Activated CD8-positive, alpha-beta memory T cell treated with anti-CD3 and anti-CD28 coated beads, Interleukin-2, amount 10 ng/mL, durations not matched to agents 7 days and 5 days (primary cell): ENCODE data around the gene NEUROG2. TPM values are rescaled to one million over a fixed set of nuclear protein-coding genes. Genes with fewer than 3 reads are reported as not detected.
"Not testable (repeated sequence)": the region's sequence is repeated elsewhere in the genome, so short reads cannot be mapped to it uniquely, and the experiment has no call there.

Experiments
- ATAC-seq: fragments of 150-1000 bp; cut with Tn5 transposase; one replicate; pipeline ENCODE4 v1.10.0; 2021; ENCODE audit warnings: moderate library complexity
- CTCF ChIA-PET: fragments of 350-600 bp; sonication (Branson Sonifier 250); formaldehyde crosslinking; loops from one replicate; lab custom pipeline; 2021; ENCODE audit warnings: antibody characterized with exemption; lab: Charles Lee
- DNase-seq: peaks from one replicate; pipeline ENCODE4 v3.0.0-alpha.2; 2020
- H3K27ac Mint-ChIP-seq: one replicate; pipeline ENCODE4 v1.8.0; 2021; ENCODE audit warnings: mild to moderate bottlenecking, mixed read lengths
- H3K27me3 Mint-ChIP-seq: one replicate; pipeline ENCODE4 v1.8.0; 2021; ENCODE audit warnings: mixed read lengths
- H3K36me3 Mint-ChIP-seq: one replicate; pipeline ENCODE4 v1.8.0; 2021; ENCODE audit warnings: mild to moderate bottlenecking, mixed read lengths
- H3K4me1 Mint-ChIP-seq: one replicate; pipeline ENCODE4 v1.8.0; 2021; ENCODE audit warnings: mixed read lengths
- H3K4me3 Mint-ChIP-seq: one replicate; pipeline ENCODE4 v1.8.0; 2021; ENCODE audit warnings: mild to moderate bottlenecking, moderate library complexity, mixed read lengths
- H3K9me3 Mint-ChIP-seq: one replicate; pipeline ENCODE4 v1.8.0; 2022; ENCODE audit warnings: low read depth, mixed read lengths
- total RNA-seq, 2 experiments: library from RNA; stranded (reverse); gene quantifications; one replicate each; pipeline ENCODE4 v1.2.3, GENCODE V29; 2021

Gene NEUROG2
- total RNA-seq, 2 experiments from 2014 or later: 0.12 TPM; not detected in 1

GRCh38 chr4:112508356-112508755 lies 7.6 kb downstream of the NEUROG2 start:
- Mint-ChIP-seq H3K4me3 (no peak overlapping the region), H3K27ac (no peak overlapping the region)

GRCh38 chr4:112504807-112505206 lies 11.2 kb downstream of the NEUROG2 start:
- no peak for ATAC-seq
- no peak overlapping the region for H3K27ac Mint-ChIP-seq
- no peaks in the 10 kb centered on the region for H3K36me3 Mint-ChIP-seq
- no peak overlapping the region for H3K4me3 Mint-ChIP-seq
- DNase-seq: no peak
- no peaks in the 10 kb centered on the region for H3K9me3 Mint-ChIP-seq
- H3K4me1 Mint-ChIP-seq: peaks cover 11% of the 10 kb centered on the region
- CTCF ChIA-PET: interaction anchor here (1.3 kb wide), 1 partner anchor 16 kb away, joined by 3 read pairs; no protein-coding TSS in a partner anchor
- peaks cover 75% of the 10 kb centered on the region for H3K27me3 Mint-ChIP-seq

More at GRCh38 chr4:112508356-112508755, 7.6 kb downstream of the NEUROG2 start:
- Mint-ChIP-seq H3K27me3 (peaks cover 87% of the 10 kb centered on the region), H3K4me1 (peaks cover 19% of the 10 kb centered on the region), H3K36me3 (no peaks in the 10 kb centered on the region), H3K9me3 (no peaks in the 10 kb centered on the region)
- CTCF ChIA-PET: interaction anchor here (0.5 to 7.8 kb wide), 2 partner anchors 13 to 14 kb away, joined by 3 to 74 read pairs; no protein-coding TSS in a partner anchor
- no peak for ATAC-seq
- DNase-seq: no peak

- Mint-ChIP-seq H3K27ac (no peak overlapping the region), H3K27me3 (peaks cover 63% of the 10 kb centered on the region), H3K36me3 (no peaks in the 10 kb centered on the region), H3K4me1 (no peaks in the 10 kb centered on the region), H3K4me3 (no peak overlapping the region), H3K9me3 (no peaks in the 10 kb centered on the region)
- CTCF ChIA-PET: interaction anchor here (0.7 to 1.1 kb wide), 3 partner anchors 12 to 175 kb away, joined by 3 read pairs; no protein-coding TSS in a partner anchor
- ATAC-seq (no peak), DNase-seq (no peak)
Measured at GRCh38 chr4:112502871-112503270, 13.1 kb downstream of the NEUROG2 start.

- Mint-ChIP-seq H3K36me3 (no peaks in the 10 kb centered on the region), H3K27ac (no peak overlapping the region), H3K4me1 (no peaks in the 10 kb centered on the region), H3K27me3 (peaks cover 2% of the 10 kb centered on the region), H3K9me3 (peaks cover 12% of the 10 kb centered on the region), H3K4me3 (no peak overlapping the region)
- ATAC-seq (no peak), DNase-seq (no peak)
- CTCF ChIA-PET: no interaction called here
Measured at GRCh38 chr4:112492321-112492720, 23.7 kb downstream of the NEUROG2 start.

GRCh38 chr4:112490808-112491207 lies 25.2 kb downstream of the NEUROG2 start:
- H3K27me3 Mint-ChIP-seq, H3K4me3 Mint-ChIP-seq, H3K36me3 Mint-ChIP-seq, H3K4me1 Mint-ChIP-seq, DNase-seq, H3K27ac Mint-ChIP-seq, ATAC-seq, CTCF ChIA-PET: not testable (repeated sequence)
- H3K9me3 Mint-ChIP-seq: peaks cover 12% of the 10 kb centered on the region

- H3K4me1 Mint-ChIP-seq: no peaks in the 10 kb centered on the region
- CTCF ChIA-PET: no interaction called here
Measured at GRCh38 chr4:112485930-112486329, 30.1 kb downstream of the NEUROG2 start.

GRCh38 chr4:112473985-112474384 lies 42.0 kb downstream of the NEUROG2 start:
- CTCF ChIA-PET: no interaction called here
- no peaks in the 10 kb centered on the region for H3K4me1 Mint-ChIP-seq

More at GRCh38 chr4:112485930-112486329, 30.1 kb downstream of the NEUROG2 start:
- H3K4me3 Mint-ChIP-seq: no peak overlapping the region
- H3K27ac Mint-ChIP-seq: no peak overlapping the region
- DNase-seq (no peak), ATAC-seq (no peak)
- peaks cover 5% of the 10 kb centered on the region for H3K27me3 Mint-ChIP-seq
- peaks cover 2% of the 10 kb centered on the region for H3K36me3 Mint-ChIP-seq
- peaks cover 10% of the 10 kb centered on the region for H3K9me3 Mint-ChIP-seq

GRCh38 chr4:112472318-112472717 lies 43.7 kb downstream of the NEUROG2 start:
- DNase-seq: no peak
- H3K27me3 Mint-ChIP-seq: peaks cover 3% of the 10 kb centered on the region
- CTCF ChIA-PET: no interaction called here
- ATAC-seq: no peak
- H3K4me1 Mint-ChIP-seq: no peaks in the 10 kb centered on the region
- no peak overlapping the region for H3K4me3 Mint-ChIP-seq
- no peak overlapping the region for H3K27ac Mint-ChIP-seq
- no peaks in the 10 kb centered on the region for H3K36me3 Mint-ChIP-seq
- H3K9me3 Mint-ChIP-seq: no peaks in the 10 kb centered on the region

More at GRCh38 chr4:112473985-112474384, 42.0 kb downstream of the NEUROG2 start:
- no peak overlapping the region for H3K4me3 Mint-ChIP-seq
- no peaks in the 10 kb centered on the region for H3K9me3 Mint-ChIP-seq
- H3K27me3 Mint-ChIP-seq: peaks cover 3% of the 10 kb centered on the region
- ATAC-seq (no peak), DNase-seq (no peak)
- H3K27ac Mint-ChIP-seq: no peak overlapping the region
- no peaks in the 10 kb centered on the region for H3K36me3 Mint-ChIP-seq

Other genes starting within 250 kb of the NEUROG2 start
- 10 to 100 TPM; 29.0 to 32.5 TPM for gene TIFA, start 230.3 kb downstream of the NEUROG2 start, total RNA-seq
- gene ALPK1, start 218.8 kb downstream of the NEUROG2 start, total RNA-seq: 10 to 100 TPM in 1 of 2 experiments, 1 to 10 TPM in 1; 7.3 to 17.7 TPM
- 10 to 100 TPM; 41.8 to 59.5 TPM for gene ZGRF1, start 120.7 kb upstream of the NEUROG2 start, total RNA-seq
- 10 to 100 TPM; 53.3 to 53.6 TPM for gene LARP7, start 121.0 kb upstream of the NEUROG2 start, total RNA-seq